Large intestine (tissue), 3 donors: ENCODE data around the gene COL9A3. TPM values are rescaled to one million over a fixed set of nuclear protein-coding genes. Genes with fewer than 3 reads are reported as not detected.

ENCODE experiments used
- DNase-seq, 2 donors: peaks; one replicate each; pipeline versions ENCODE4 v3.0.0 to v3.0.0-alpha.2; 2013
- H3K27ac ChIP-seq: one replicate; pipeline ENCODE4 v1.5.1; 2013; ENCODE audit warnings: low read length
- H3K27me3 ChIP-seq: 2 replicates; pipeline ENCODE4 v1.6.1; 2013; ENCODE audit warnings: low read length; ENCODE audit not compliant: control insufficient read depth, insufficient read depth
- H3K36me3 ChIP-seq: 2 replicates; pipeline ENCODE4 v1.6.1; 2013; ENCODE audit warnings: low read length; ENCODE audit not compliant: control insufficient read depth, insufficient read depth
- H3K4me1 ChIP-seq: one replicate; pipeline ENCODE4 v1.6.1; 2013; ENCODE audit warnings: low read length; ENCODE audit not compliant: control insufficient read depth, insufficient read depth
- H3K4me3 ChIP-seq: one replicate; pipeline ENCODE4 v1.5.1; 2013; ENCODE audit warnings: low read length
- H3K9me3 ChIP-seq: one replicate; pipeline ENCODE4 v1.6.1; 2013; ENCODE audit warnings: mild to moderate bottlenecking, low read depth, low read length, moderate library complexity; ENCODE audit not compliant: control insufficient read depth
- WGBS: methylation state at CpG from one replicate; pipeline ENCODE4 v1.1.5; 2013; ENCODE audit warnings: low lambda C conversion rate; ENCODE audit not compliant: insufficient coverage; 5-methylcytosine and 5-hydroxymethylcytosine counted together
- polyA plus RNA-seq: library from polyadenylated mRNA; unstranded; fragments of 120-200 nt; gene quantifications from one replicate; pipeline ENCODE4 v1.2.1, GENCODE V29; 2013

Gene COL9A3
- polyA plus RNA-seq, 1 donor: 14.1 TPM

GRCh38 chr20:62772619-62772989, 44.2 kb upstream of the COL9A3 start:
- H3K27ac ChIP-seq: no peak overlapping the region
- WGBS: 100% methylated on average over 2 of the region's 11 CpGs
- no peaks in the 10 kb centered on the region for H3K27me3 ChIP-seq
- H3K9me3 ChIP-seq: no peaks in the 10 kb centered on the region
- no peak overlapping the region for H3K4me3 ChIP-seq
- H3K36me3 ChIP-seq: no peaks in the 10 kb centered on the region
- no peak for DNase-seq
- peaks cover 10% of the 10 kb centered on the region for H3K4me1 ChIP-seq

DNA sequence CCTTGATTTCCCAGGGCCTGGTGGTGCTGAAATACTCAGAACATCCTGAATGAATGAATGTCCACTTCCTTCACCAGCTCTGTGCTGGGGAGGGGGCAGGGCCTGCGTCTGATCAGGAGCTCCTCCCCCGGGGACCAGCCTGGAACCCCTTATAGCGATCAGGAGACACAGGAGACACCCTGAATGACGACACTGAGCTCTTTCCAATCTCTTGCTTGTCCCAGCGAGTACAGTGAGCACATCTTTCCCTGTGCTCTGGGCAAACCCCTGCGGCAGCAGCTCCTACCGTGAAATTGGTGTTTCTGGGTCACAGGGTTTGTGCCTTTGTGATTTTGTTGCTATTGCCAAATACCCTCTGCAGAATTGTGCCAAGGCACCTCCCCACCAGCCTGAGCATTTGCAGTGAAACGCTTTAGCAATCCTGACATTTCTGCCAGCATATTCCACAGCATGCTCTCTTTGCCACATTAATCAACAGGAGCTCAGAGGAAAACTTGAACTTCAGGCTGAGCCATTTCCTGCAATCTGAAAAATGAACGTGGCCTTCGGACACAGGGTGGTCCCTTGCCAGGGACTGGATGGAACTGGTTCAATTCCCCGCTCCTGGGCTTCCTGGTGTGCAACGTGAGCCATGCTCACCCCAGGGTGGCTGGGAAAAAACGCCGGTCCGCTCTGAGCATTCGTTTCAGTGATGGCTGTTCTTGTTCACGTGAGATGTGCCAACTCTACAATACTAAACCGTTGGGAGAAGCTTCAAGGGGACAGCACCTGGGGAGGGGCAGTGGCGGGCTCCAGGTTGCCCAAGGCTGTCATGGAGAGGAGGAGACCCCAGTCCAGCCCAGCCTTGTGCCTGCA, 43.6 kb upstream of the COL9A3 start:
- Histone ChIP-seq H3K4me1 (peaks cover 10% of the 10 kb centered on the region), H3K4me3 (no peak overlapping the region), H3K36me3 (no peaks in the 10 kb centered on the region), H3K9me3 (no peaks in the 10 kb centered on the region), H3K27me3 (no peaks in the 10 kb centered on the region), H3K27ac (no peak overlapping the region)
- no peak for DNase-seq
- WGBS: no CpG with 5 or more reads among the region's 19 CpGs

DNA sequence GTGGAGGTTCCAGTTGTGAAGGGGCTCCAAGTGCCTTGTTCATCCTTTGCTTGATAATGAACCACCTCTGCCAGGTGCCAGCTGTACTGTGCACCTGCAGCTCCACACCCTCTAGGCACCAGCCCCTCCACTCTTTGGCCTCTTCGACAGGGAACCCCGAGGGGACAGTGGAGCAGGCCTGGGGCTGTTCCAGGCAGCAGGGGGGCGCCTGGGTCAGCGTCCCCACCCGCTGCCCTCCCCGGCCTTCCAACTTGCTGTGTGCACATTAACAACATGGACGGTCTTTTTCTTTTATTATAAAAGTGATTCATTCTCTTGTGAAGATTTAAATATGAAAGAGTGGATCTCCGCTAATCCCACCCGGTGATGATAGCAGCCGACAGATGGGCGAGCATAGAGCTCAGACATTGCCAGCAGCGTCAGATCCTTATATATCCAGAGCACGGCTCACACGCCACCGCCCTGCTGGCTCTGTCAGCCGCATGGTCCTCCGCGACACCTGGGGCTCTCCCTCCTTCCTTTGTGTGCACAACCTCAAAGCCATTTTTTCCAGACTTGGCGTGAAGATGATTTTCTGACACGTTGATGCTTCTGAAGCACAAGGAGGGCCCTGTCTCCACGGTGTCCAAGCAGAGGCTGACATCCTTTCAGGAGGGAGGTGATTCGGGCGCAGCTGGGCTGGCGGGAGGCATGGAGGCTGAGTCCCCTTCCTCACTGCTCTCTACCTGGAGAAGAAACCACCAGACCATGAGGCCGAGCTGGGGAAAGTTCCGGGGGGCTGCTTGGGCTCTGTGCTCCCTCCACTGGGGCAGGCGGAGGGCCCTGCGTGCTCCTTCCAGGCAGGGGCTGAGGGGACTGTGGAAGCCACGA, 42.8 kb upstream of the COL9A3 start:
- Histone ChIP-seq H3K4me3 (no peak overlapping the region), H3K4me1 (peaks cover 3% of the 10 kb centered on the region), H3K27ac (no peak overlapping the region), H3K36me3 (no peaks in the 10 kb centered on the region), H3K27me3 (no peaks in the 10 kb centered on the region), H3K9me3 (no peaks in the 10 kb centered on the region)
- DNase-seq: no peak
- no CpG with 5 or more reads among the region's 29 CpGs for WGBS

DNA sequence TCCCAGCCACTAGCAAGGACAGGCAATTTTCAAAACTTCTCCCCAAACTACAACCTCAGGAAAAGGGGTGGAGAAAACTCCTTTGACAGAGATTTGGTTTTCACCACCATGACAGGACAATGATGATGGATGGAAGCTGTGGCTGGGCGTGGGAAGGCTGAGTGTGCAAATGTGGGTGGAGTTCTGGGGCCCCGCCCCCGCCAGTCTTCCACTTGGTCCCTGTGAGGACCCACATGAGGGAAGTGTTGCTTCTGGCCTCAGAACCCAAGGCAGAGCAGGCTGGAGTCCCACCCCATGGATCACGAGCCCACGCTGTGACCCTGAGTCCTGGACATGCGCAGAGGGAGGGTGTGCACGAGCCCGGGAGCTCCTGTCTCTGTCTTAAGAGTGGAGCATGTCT, 42.1 kb upstream of the COL9A3 start:
- Histone ChIP-seq H3K9me3 (no peaks in the 10 kb centered on the region), H3K36me3 (no peaks in the 10 kb centered on the region), H3K27ac (no peak overlapping the region), H3K4me1 (no peaks in the 10 kb centered on the region), H3K4me3 (no peak overlapping the region), H3K27me3 (no peaks in the 10 kb centered on the region)
- DNase-seq: no peak
- WGBS: no CpG with 5 or more reads among the region's 8 CpGs

DNA sequence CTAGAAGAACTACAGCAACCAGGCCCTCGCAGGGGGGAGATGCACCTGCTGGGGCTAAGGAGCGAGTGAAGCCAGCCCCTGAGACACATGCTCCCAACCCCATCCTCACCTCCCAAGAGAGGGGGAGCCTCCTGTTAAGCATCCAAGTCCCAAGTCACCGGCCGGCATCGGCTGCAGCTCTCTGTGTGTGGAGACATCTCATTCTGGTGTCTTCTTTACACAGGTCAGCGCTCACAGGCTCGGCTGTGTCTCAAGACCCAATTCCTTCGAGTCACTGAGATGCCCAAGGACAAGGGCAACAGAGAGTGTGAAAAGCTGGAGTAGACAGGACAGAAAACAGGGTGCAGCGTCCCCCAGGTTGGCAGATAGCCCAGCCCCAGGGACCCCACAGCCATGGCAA, 41.6 kb upstream of the COL9A3 start:
- no peaks in the 10 kb centered on the region for H3K36me3 ChIP-seq
- no peaks in the 10 kb centered on the region for H3K9me3 ChIP-seq
- H3K27me3 ChIP-seq: no peaks in the 10 kb centered on the region

DNA sequence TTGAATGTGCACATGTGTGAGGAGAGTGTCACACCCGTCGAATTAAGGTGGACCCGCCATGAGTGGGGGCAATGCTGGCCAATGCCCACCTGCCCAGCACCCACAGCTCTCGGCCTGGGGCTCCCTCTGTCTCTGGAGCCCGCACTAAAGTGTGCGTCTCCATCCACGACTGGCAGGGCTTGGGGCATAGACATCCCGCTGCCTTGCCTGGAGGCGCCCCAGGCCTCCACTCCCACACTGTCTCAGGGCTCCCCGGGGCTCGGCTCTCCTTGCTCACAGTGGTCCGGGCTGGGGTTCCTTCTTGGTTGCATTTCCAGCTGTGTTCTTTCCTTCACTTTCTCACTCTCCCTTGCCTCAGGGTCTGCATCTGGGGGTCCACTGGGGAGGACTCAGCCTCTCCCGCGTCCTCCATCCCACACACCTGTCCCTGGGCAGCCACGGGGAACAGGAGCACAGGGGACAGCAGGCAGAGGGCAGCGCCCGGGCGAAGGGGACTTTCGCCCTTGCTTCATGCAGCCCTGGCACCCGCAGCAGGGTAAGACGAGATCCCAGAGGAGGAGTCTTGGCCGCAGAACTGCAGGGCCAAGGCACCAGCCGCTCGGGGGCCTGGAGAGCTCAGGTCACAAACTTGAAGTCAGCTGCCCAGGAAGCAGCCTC, 40.7 kb upstream of the COL9A3 start:
- Histone ChIP-seq H3K36me3 (no peaks in the 10 kb centered on the region), H3K27me3 (no peaks in the 10 kb centered on the region), H3K27ac (no peak overlapping the region), H3K9me3 (peaks cover 3% of the 10 kb centered on the region), H3K4me3 (no peak overlapping the region), H3K4me1 (no peaks in the 10 kb centered on the region)
- DNase-seq: no peak
- 100% methylated on average over 3 of the region's 24 CpGs for whole genome bisulfite sequencing

More for the DNA sequence above, 41.6 kb upstream of the COL9A3 start:
- WGBS: no CpG with 5 or more reads among the region's 9 CpGs
- Histone ChIP-seq H3K4me3 (no peak overlapping the region), H3K27ac (no peak overlapping the region), H3K4me1 (no peaks in the 10 kb centered on the region)
- DNase-seq: no peak

DNA sequence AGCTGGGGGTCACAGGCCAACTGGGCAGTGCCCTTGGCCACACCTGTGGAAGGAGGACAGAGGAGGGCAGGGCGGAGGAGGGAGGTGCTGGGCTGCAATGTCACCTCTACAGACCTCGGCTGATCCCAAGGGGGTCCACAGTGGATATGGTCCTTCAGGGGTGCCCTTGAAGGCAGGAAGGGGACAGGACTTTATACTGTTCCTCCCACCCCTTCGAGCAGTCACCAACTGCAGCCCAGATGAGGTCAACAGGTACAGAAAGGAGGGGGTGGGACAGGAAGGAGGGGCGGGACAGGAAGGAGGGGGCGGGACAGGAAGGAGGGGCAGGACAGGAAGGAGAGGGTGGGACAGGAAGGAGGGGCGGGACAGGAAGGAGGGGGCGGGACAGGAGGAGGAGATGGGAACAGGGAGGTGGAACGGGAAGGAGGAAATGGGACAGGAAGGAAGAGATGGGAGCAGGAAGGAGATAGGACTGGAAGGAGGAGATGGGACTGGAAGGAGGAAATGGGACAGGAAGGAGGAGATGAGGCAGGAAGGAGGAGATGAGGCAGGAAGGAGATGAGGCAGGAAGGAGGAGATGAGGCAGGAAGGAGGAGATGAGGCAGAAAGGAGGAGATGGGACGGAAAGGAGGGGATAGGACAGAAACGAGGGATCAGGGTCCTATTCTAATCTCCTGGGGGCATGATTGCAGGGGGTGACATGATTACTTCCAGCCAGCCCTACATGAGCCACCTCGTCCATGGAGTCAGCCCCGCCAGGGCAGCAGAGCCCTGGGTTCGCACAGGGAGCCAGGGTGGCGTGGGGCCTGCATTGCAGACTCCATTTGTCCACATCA, 39.9 kb upstream of the COL9A3 start:
- H3K4me1 ChIP-seq: no peaks in the 10 kb centered on the region
- H3K27ac ChIP-seq: no peak overlapping the region
- peak in 1 of 2 donors; percentile 52 for DNase-seq
- no peaks in the 10 kb centered on the region for H3K36me3 ChIP-seq
- H3K9me3 ChIP-seq: peaks cover 3% of the 10 kb centered on the region
- no peaks in the 10 kb centered on the region for H3K27me3 ChIP-seq
- 67% methylated on average over 3 of the region's 14 CpGs for WGBS
- no peak overlapping the region for H3K4me3 ChIP-seq

DNA sequence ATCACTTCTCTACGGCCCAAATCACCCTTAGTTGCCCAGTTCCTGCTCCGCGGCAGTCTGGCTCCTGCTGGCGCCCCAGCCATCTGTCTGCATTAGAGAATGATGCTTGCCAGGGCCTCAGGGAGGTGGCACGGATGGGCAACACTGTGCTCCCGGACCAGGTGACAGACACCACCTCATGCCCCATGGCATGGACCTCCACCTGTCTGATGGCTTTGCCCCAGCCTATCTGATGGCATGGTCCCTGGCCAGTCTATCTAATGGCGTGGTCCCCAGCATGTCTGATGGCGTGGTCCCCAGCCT, 39.4 kb upstream of the COL9A3 start:
- Histone ChIP-seq H3K36me3 (no peaks in the 10 kb centered on the region), H3K27ac (no peak overlapping the region), H3K9me3 (peaks cover 3% of the 10 kb centered on the region), H3K27me3 (no peaks in the 10 kb centered on the region), H3K4me3 (no peak overlapping the region), H3K4me1 (no peaks in the 10 kb centered on the region)
- DNase-seq: no peak
- no CpG with 5 or more reads among the region's 8 CpGs for WGBS

GRCh38 chr20:62778058-62778457, 38.8 kb upstream of the COL9A3 start:
- Histone ChIP-seq H3K36me3 (no peaks in the 10 kb centered on the region), H3K4me3 (no peak overlapping the region), H3K27me3 (no peaks in the 10 kb centered on the region), H3K9me3 (peaks cover 3% of the 10 kb centered on the region), H3K27ac (no peak overlapping the region), H3K4me1 (no peaks in the 10 kb centered on the region)
- DNase-seq: no peak
- no CpG with 5 or more reads among the region's 9 CpGs for WGBS
